Measurements from ENCODE around the gene MAP3K7CL.

MAP3K7CL gene

GRCh38 chr21:29221253-29221744 is 90.9 kb downstream of the MAP3K7CL start:
- no peak for TF ChIP-seq CTCF (IDR thresholded peaks at IDR 0.05; ENCODE audit: insufficient read depth, missing control alignments)
- DNase-seq (ENCODE audit: insufficient read length, low spot score), result no peak
- no peak for FAIRE-seq

- DNase-seq (ENCODE audit: insufficient read length, low spot score) (no peak), FAIRE-seq (no peak)
Observed at GRCh38 chr21:29224006-29224405, 93.6 kb downstream of the MAP3K7CL start.

More at GRCh38 chr21:29224006-29224405, 93.6 kb downstream of the MAP3K7CL start:
- TF ChIP-seq CTCF (IDR thresholded peaks at IDR 0.05; ENCODE audit: insufficient read depth, missing control alignments), result no peak
